ENCODE measurements around the gene COX8A. TPM values are rescaled to one million over a fixed set of nuclear protein-coding genes. Genes with fewer than 3 reads are reported as not detected.
A peak's percentile ranks its signal among the peaks of the same experiment; 100 is the strongest.

The COX8A gene
- total RNA-seq, 2 donors from 2014 or later: 258 to 298 TPM

DNA sequence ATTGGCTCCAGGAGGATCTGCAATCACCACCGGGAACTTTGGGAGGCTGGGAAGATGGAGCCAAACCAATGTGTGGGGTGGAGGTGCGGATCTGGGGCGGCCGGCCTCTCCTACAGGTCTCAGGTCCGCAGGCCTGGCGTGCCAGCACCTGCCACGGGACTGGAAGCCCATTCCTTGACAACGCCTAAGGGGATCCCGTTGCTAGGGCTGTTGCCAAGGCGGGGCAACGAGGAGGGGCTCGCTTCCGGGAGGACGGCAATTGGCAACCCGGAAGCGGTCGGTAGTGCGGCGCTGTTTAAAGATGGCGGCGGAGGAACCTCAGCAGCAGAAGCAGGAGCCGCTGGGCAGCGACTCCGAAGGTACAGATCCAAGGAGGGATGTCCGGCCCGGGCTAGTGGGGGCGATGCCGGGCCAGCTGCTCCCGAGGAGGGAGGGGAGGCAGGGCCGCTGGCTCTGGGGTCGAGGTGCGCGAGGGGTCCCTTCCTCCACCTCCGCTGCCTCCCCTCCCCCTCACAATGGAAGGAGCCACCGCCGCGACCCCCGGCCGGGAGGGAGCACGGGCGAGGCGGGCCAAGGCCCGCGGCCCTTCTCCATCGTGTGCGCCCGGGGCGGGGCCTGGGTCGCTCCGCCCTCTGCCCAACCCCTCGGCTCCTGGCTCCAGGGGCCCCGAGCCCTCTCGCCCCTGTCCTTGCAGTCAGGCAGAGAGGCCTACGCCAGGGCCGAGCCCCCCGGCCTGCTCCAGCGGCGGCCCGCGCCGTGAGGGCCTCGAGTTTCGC, 11.9 kb downstream of the COX8A start, which contains the start of gene OTUB1:
OTUB1 (plus strand) TSS at position 283 of the 776 bp plus-strand sequence; CDS start at position 302, 19 bp downstream.
- WGBS, 2 experiments (ENCODE audit: insufficient coverage in 1 of 2, insufficient read length in 1 of 2): 0% methylated on average over 29 to 59 of the region's 63 CpGs
- peak; percentile 99 for DNase-seq
- Mint-ChIP-seq H3K36me3 (ENCODE audit: low read depth) (peaks cover 27% of the 10 kb centered on the region), H3K27ac (peak within 1 kb of the TSS; percentile 97), H3K4me1 (peaks cover 18% of the 10 kb centered on the region), H3K9me3 (no peaks in the 10 kb centered on the region), H3K4me3 (peak within 1 kb of the TSS; percentile 84), H3K27me3 (ENCODE audit: insufficient read depth) (no peaks in the 10 kb centered on the region)
- Histone ChIP-seq H3K9me3 (ENCODE audit: control insufficient read depth, low read length) (no peaks in the 10 kb centered on the region), H3K36me3 (ENCODE audit: control insufficient read depth, insufficient read depth, low read length) (peaks cover 31% of the 10 kb centered on the region), H3K4me1 (ENCODE audit: control insufficient read depth, insufficient read depth, low read length) (peaks cover 3% of the 10 kb centered on the region), H3K4me3 (ENCODE audit: low read length) (peak within 1 kb of the TSS; percentile 89), H3K27ac (ENCODE audit: low read depth, low read length) (peak within 1 kb of the TSS; percentile 96), H3K27me3 (ENCODE audit: control insufficient read depth, insufficient read depth, low read length, poor library complexity, severe bottlenecking) (no peaks in the 10 kb centered on the region), H3K9ac (ENCODE audit: extremely low read depth, low read length, poor library complexity, severe bottlenecking) (peak within 1 kb of the TSS; percentile 79)
- peak; percentile 11 for TF ChIP-seq CTCF (conservative IDR thresholded peaks at IDR 0.05)

GRCh38 chr11:63986932-63987513, 12.6 kb downstream of the COX8A start:
- WGBS, 2 experiments (ENCODE audit: insufficient coverage in 1 of 2, insufficient read length in 1 of 2): 41 to 53% methylated on average over 16 to 25 of the region's 25 CpGs
- H3K27me3 ChIP-seq (ENCODE audit: control insufficient read depth, insufficient read depth, low read length, poor library complexity, severe bottlenecking): no peaks in the 10 kb centered on the region
- TF ChIP-seq CTCF (conservative IDR thresholded peaks at IDR 0.05): no peak
- H3K36me3 Mint-ChIP-seq (ENCODE audit: low read depth): peaks cover 34% of the 10 kb centered on the region
- peak overlapping the region; percentile 84 for H3K4me3 Mint-ChIP-seq
- peaks cover 3% of the 10 kb centered on the region for H3K4me1 ChIP-seq (ENCODE audit: control insufficient read depth, insufficient read depth, low read length)
- peaks cover 36% of the 10 kb centered on the region for H3K36me3 ChIP-seq (ENCODE audit: control insufficient read depth, insufficient read depth, low read length)
- H3K4me3 ChIP-seq (ENCODE audit: low read length): peak overlapping the region; percentile 89
- H3K9ac ChIP-seq (ENCODE audit: extremely low read depth, low read length, poor library complexity, severe bottlenecking): peak overlapping the region; percentile 79
- DNase-seq: no peak
- H3K27me3 Mint-ChIP-seq (ENCODE audit: insufficient read depth): no peaks in the 10 kb centered on the region
- H3K9me3 ChIP-seq (ENCODE audit: control insufficient read depth, low read length): no peaks in the 10 kb centered on the region
- H3K4me1 Mint-ChIP-seq: peaks cover 18% of the 10 kb centered on the region
- H3K27ac ChIP-seq (ENCODE audit: low read depth, low read length): peak overlapping the region; percentile 96
- no peaks in the 10 kb centered on the region for H3K9me3 Mint-ChIP-seq
- H3K27ac Mint-ChIP-seq: peak overlapping the region; percentile 66

GRCh38 chr11:63991558-63991957, 17.1 kb downstream of the COX8A start:
- H3K36me3 Mint-ChIP-seq (ENCODE audit: low read depth): peaks cover 63% of the 10 kb centered on the region
- Histone ChIP-seq H3K9ac (ENCODE audit: extremely low read depth, low read length, poor library complexity, severe bottlenecking) (no peak overlapping the region), H3K27me3 (ENCODE audit: control insufficient read depth, insufficient read depth, low read length, poor library complexity, severe bottlenecking) (no peaks in the 10 kb centered on the region), H3K9me3 (ENCODE audit: control insufficient read depth, low read length) (no peaks in the 10 kb centered on the region), H3K4me3 (ENCODE audit: low read length) (no peak overlapping the region), H3K27ac (ENCODE audit: low read depth, low read length) (no peak overlapping the region), H3K4me1 (ENCODE audit: control insufficient read depth, insufficient read depth, low read length) (no peaks in the 10 kb centered on the region), H3K36me3 (ENCODE audit: control insufficient read depth, insufficient read depth, low read length) (peaks cover 60% of the 10 kb centered on the region)
- DNase-seq: no peak
- H3K27me3 Mint-ChIP-seq (ENCODE audit: insufficient read depth): no peaks in the 10 kb centered on the region
- no peak overlapping the region for H3K4me3 Mint-ChIP-seq
- peaks cover 10% of the 10 kb centered on the region for H3K4me1 Mint-ChIP-seq
- H3K27ac Mint-ChIP-seq: no peak overlapping the region
- no peak for TF ChIP-seq CTCF (conservative IDR thresholded peaks at IDR 0.05)
- 93 to 98% methylated on average over 8 to 10 of the region's 10 CpGs for WGBS, 2 experiments (ENCODE audit: insufficient coverage in 1 of 2, insufficient read length in 1 of 2)
- H3K9me3 Mint-ChIP-seq: no peaks in the 10 kb centered on the region

Data from endodermal cell (in vitro differentiated cells).